A673 (cell line): Measurements from ENCODE around the gene VDAC1.

Experiments used
- CTCF ChIP-seq: fragments of 300-800, 200-600 bp; sonication (generic); conservative IDR thresholded peaks from 2 replicates; pipeline ENCODE4 v1.5.1; 2017; ENCODE audit warnings: low read depth, mild to moderate bottlenecking, antibody characterized with exemption, low read length, moderate library complexity, mixed read lengths
- EZH2 ChIP-seq: fragments of 200-600 bp; sonication (generic); IDR thresholded peaks from 2 replicates; pipeline ENCODE4 v1.6.1; 2017; ENCODE audit warnings: borderline replicate concordance, low read depth, mild to moderate bottlenecking, mixed read lengths, antibody characterized with exemption, low read length; ENCODE audit not compliant: poor library complexity, severe bottlenecking

- TF ChIP-seq CTCF (no peak), EZH2 (no peak)
These were observed 37.0 kb upstream of the VDAC1 start for GRCh38 chr5:134041570-134042411.
